ENCODE data around the gene SSBP3. TPM values are rescaled to one million over a fixed set of nuclear protein-coding genes. Genes with fewer than 3 reads are reported as not detected.
A peak's percentile ranks its signal among the peaks of the same experiment; 100 is the strongest.

SSBP3 gene
- total RNA-seq, 2 donors from 2014 or later: 40.3 to 56.3 TPM

DNA sequence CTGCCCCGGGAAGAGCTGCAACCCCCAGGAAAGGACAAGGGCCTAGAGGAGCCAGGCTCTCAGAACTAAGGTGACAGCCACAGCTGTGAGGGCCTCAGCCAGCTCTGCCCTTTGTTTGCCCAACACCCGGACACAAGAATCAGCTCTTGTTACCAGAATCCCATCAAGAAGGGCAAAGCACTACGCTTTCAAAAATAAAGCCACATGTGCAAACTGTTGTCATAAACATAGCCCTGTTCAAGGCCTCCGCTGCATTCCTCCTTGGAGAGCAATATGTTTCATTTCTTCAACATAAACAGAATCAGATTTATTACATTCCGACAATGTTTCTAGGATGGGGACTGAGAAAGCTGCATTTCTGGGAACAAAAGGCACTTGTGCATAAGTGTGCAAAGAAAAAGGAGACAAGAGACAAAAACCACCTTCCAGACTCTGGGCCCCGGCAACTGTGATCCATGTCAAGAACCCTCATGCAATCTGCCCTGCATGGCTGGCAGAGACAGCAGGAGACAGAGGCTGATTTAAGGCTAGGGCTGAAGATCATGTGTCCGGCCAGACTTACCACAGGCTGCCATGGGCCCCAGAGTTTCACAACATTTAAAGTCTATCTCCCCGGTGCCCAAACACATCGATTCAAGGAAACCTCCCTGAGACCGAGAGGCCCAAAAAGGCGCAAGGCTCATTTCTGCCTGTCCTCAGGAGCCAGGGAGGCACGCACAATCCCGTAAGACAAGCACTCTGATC lies 71.0 kb downstream of the SSBP3 start:
- H3K27me3 Mint-ChIP-seq: no peaks in the 10 kb centered on the region
- no peaks in the 10 kb centered on the region for H3K36me3 Mint-ChIP-seq (ENCODE audit: low read depth)
- no peak for ATAC-seq (replicated peaks)
- peaks cover 26% of the 10 kb centered on the region for H3K4me1 Mint-ChIP-seq
- no peak overlapping the region for H3K4me3 Mint-ChIP-seq
- H3K9me3 Mint-ChIP-seq: no peaks in the 10 kb centered on the region
- no peak overlapping the region for H3K27ac Mint-ChIP-seq

DNA sequence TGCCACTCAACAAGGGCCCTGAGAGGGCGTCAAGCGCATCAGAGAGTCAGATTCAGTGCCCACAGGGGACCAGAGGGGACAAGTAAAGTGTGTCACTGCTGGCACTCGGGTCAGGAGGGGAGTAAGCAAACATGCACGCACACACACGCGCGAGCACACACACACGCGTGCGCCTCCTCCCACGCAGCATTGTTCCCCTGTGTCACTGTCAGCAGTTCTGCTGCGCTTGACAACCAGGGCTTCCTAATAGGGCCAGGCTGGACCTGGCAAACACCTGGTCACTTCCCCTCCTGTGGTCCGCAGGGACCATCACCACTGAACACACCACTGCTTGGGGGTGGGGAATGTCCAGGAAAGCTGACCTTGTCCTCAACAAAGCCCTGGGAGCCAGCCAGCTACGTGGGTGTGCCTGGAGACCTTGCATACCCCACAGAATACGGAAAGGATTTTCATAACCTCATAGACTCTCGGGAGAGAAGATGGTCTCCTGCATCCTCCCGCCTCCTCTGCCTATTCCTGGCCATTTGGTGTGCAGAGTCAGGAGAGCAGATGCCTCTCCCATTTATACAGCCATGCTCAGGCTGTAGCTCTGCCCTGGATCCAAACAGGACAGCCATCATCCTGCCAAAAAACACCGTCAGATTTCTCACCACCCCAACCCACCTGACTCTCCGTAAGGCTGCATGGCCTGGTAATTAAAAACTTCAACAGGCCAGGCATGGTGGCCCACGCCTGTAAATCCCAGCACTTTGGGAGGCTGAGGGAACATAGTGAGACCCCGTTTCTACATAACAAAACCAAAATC lies 73.2 kb downstream of the SSBP3 start:
- Mint-ChIP-seq H3K4me1 (peaks cover 22% of the 10 kb centered on the region), H3K27ac (no peak overlapping the region), H3K27me3 (no peaks in the 10 kb centered on the region), H3K36me3 (ENCODE audit: low read depth) (no peaks in the 10 kb centered on the region), H3K9me3 (no peaks in the 10 kb centered on the region), H3K4me3 (no peak overlapping the region)
- no peak for ATAC-seq (replicated peaks)

GRCh38 chr1:54331843-54332463 lies 74.2 kb downstream of the SSBP3 start:
- Mint-ChIP-seq H3K27ac (peak overlapping the region; percentile 5), H3K4me1 (peaks cover 27% of the 10 kb centered on the region), H3K27me3 (no peaks in the 10 kb centered on the region), H3K4me3 (no peak overlapping the region), H3K36me3 (ENCODE audit: low read depth) (no peaks in the 10 kb centered on the region), H3K9me3 (no peaks in the 10 kb centered on the region)
- no peak for ATAC-seq (replicated peaks)

DNA sequence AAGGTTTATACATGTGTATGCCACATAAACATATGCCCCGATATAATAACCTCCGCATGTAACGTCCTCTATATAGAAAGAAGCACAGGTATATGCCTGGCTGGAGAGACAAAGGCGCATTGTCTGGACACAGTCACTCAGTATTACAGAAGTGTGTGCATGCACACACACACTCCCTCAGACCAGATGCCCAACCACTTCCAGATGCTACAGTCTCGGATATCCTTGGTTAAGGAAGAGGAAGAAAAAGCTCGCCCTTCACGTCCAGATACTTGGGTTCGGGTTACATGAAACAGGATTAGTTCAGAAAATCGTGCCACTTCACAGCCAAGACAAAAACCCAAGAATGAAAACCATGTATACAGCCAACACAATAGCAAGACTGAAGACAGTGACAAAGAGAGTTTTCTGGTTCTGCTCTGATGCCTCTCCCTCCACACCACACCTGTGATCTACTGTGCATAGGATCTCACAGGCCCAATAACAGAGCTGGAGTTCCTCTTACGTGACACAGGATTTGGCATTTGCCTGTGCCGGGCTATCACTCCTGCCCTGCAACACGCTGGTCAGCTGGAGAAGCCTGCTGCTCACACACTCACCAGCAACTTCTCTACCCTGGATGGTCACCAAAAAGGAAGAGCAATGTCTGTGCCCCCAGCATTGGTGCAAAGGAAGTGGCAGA lies 75.0 kb downstream of the SSBP3 start:
- Mint-ChIP-seq H3K27me3 (no peaks in the 10 kb centered on the region), H3K9me3 (no peaks in the 10 kb centered on the region), H3K4me1 (peaks cover 27% of the 10 kb centered on the region), H3K27ac (peak overlapping the region; percentile 5), H3K4me3 (no peak overlapping the region), H3K36me3 (ENCODE audit: low read depth) (no peaks in the 10 kb centered on the region)
- ATAC-seq (replicated peaks): no peak

DNA sequence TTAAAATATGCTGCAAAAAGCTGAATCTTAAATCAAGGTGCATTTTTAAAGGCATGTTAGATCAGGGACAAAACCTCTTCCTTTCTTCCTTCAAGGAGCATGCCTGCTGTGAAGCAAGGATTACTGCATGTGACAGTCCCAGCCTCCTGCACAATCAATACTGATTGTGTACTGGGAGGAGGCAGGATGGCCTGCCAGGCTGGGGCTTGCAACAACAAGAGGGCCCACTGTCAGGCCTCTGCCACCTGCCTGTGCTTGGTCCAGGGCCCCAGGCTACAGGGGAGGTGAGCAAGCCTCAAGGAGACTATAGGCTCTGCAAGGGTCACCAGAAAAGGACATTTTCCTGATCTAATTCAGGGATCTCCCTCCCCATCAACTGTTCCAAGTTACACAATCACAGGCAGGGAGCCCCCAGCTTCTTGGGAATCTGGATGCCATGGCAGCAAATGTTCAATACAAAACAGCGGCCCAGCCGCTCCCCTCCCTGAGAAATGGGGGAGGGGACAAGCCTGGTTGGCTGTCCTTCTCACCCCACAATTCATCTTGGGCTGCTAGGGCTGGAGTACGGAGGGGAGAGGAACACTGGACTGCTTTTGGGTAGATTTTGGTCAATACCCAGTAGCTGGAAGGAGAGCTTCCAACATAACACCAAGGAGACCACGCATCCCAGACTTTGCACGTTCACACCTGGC lies 76.7 kb downstream of the SSBP3 start:
- no peak for ATAC-seq (replicated peaks)
- H3K4me1 Mint-ChIP-seq: peaks cover 33% of the 10 kb centered on the region

DNA sequence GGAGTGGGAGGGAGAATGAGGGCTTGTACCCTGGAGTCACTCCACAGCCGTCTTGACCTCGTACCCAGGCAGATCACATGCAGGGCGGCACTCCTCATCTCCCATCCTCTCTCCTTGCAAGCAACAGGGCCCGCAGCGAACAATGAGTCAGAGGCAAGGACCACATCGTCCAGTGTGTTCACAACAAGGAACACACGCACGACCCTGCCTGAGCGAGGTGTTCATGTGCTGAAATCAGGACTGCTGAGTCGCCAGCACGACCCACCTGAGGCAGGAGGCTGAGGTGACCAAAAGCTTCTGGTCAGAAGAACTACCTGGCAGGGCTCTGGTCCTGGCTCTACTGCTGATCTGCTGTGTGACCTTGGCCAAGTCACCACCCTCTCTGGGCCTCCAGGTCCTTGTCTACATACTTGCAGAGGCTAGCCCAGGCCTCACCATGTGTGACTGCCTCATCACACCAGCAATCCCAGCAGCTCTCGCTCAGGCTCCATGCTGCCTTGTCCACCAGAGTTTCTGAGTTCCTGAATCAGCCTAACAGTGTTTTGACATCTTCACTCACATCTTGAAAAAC lies 78.0 kb downstream of the SSBP3 start:
- Mint-ChIP-seq H3K4me1 (peaks cover 29% of the 10 kb centered on the region), H3K9me3 (no peaks in the 10 kb centered on the region), H3K4me3 (no peak overlapping the region), H3K36me3 (ENCODE audit: low read depth) (no peaks in the 10 kb centered on the region), H3K27me3 (no peaks in the 10 kb centered on the region), H3K27ac (peak overlapping the region; percentile 82)
- no peak for ATAC-seq (replicated peaks)

More for the DNA sequence above, 76.7 kb downstream of the SSBP3 start:
- peak overlapping the region; percentile 82 for H3K27ac Mint-ChIP-seq
- H3K36me3 Mint-ChIP-seq (ENCODE audit: low read depth): no peaks in the 10 kb centered on the region
- H3K27me3 Mint-ChIP-seq: no peaks in the 10 kb centered on the region
- H3K4me3 Mint-ChIP-seq: no peak overlapping the region
- H3K9me3 Mint-ChIP-seq: no peaks in the 10 kb centered on the region

- peak overlapping the region; percentile 82 for H3K27ac Mint-ChIP-seq
- no peaks in the 10 kb centered on the region for H3K9me3 Mint-ChIP-seq
- no peak for ATAC-seq (replicated peaks)
- no peaks in the 10 kb centered on the region for H3K36me3 Mint-ChIP-seq (ENCODE audit: low read depth)
- H3K4me3 Mint-ChIP-seq: no peak overlapping the region
- no peaks in the 10 kb centered on the region for H3K27me3 Mint-ChIP-seq
- H3K4me1 Mint-ChIP-seq: peaks cover 29% of the 10 kb centered on the region
These were observed 78.7 kb downstream of the SSBP3 start for GRCh38 chr1:54327386-54328065.

- H3K9me3 Mint-ChIP-seq: no peaks in the 10 kb centered on the region
- no peaks in the 10 kb centered on the region for H3K27me3 Mint-ChIP-seq
- no peak for ATAC-seq (replicated peaks)
- no peak overlapping the region for H3K4me3 Mint-ChIP-seq
- H3K36me3 Mint-ChIP-seq (ENCODE audit: low read depth): no peaks in the 10 kb centered on the region
- peaks cover 30% of the 10 kb centered on the region for H3K4me1 Mint-ChIP-seq
- peak overlapping the region; percentile 82 for H3K27ac Mint-ChIP-seq
These were observed 79.4 kb downstream of the SSBP3 start for GRCh38 chr1:54326543-54327385.

- H3K36me3 Mint-ChIP-seq (ENCODE audit: low read depth): no peaks in the 10 kb centered on the region
- H3K9me3 Mint-ChIP-seq: no peaks in the 10 kb centered on the region
- H3K4me3 Mint-ChIP-seq: no peak overlapping the region
- peaks cover 24% of the 10 kb centered on the region for H3K4me1 Mint-ChIP-seq
- ATAC-seq (replicated peaks): no peak
- no peaks in the 10 kb centered on the region for H3K27me3 Mint-ChIP-seq
- H3K27ac Mint-ChIP-seq: peak overlapping the region; percentile 82
These were observed 80.3 kb downstream of the SSBP3 start for GRCh38 chr1:54325703-54326461.

DNA sequence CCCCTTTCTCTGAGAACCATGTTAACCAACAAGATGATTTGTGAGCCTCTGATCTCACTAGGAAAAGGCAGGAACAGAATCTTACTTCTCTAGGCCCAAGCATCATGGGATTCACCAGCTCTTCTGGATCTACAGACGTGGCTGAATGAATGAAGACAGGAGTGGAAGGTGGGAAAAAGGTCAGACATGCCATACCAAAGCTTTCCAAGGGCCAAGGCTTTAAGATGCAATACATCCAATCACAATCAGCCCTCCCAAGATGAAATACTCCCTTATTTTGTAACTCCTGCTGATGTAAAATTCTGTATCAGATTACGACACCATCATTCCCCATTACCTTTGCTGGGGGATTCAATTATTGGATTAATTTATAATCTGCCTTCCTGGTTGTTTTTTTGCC lies 80.9 kb downstream of the SSBP3 start:
- H3K36me3 Mint-ChIP-seq (ENCODE audit: low read depth): peaks cover 3% of the 10 kb centered on the region
- H3K27me3 Mint-ChIP-seq: no peaks in the 10 kb centered on the region
- no peak for ATAC-seq (replicated peaks)
- no peaks in the 10 kb centered on the region for H3K9me3 Mint-ChIP-seq
- H3K27ac Mint-ChIP-seq: peak overlapping the region; percentile 64
- H3K4me1 Mint-ChIP-seq: peaks cover 25% of the 10 kb centered on the region
- no peak overlapping the region for H3K4me3 Mint-ChIP-seq

- Mint-ChIP-seq H3K4me1 (peaks cover 26% of the 10 kb centered on the region), H3K27me3 (no peaks in the 10 kb centered on the region), H3K9me3 (no peaks in the 10 kb centered on the region), H3K27ac (peak overlapping the region; percentile 64), H3K36me3 (ENCODE audit: low read depth) (peaks cover 4% of the 10 kb centered on the region), H3K4me3 (no peak overlapping the region)
- no peak for ATAC-seq (replicated peaks)
These were observed 81.7 kb downstream of the SSBP3 start for GRCh38 chr1:54324251-54325140.

All from activated T-helper 17 cell treated with anti-CD3 and anti-CD28 coated beads, Interleukin-2, amount 50 U/mL, for 72 hours (primary cell).